HFF-Myc (cell line): ENCODE data around the gene XKR8.

ENCODE experiments used
- DNase-seq: peaks from one replicate; pipeline ENCODE4 v3.0.0-alpha.2; 2011; ENCODE audit warnings: low read depth; ENCODE audit errors: extremely low read depth
- H3K4me3 ChIP-seq: replicated peaks from 2 replicates; pipeline ENCODE4 v1.5.1; 2011; ENCODE audit warnings: low read depth, mild to moderate bottlenecking, control low read depth, low read length
- TF ChIP-seq, protein P1 (sequence below): IDR thresholded peaks from 2 replicates; pipeline ENCODE4 v1.5.1; 2012; ENCODE audit warnings: mild to moderate bottlenecking, low read depth, low read length, control low read depth; ENCODE audit errors: missing control alignments

The XKR8 gene

DNA sequence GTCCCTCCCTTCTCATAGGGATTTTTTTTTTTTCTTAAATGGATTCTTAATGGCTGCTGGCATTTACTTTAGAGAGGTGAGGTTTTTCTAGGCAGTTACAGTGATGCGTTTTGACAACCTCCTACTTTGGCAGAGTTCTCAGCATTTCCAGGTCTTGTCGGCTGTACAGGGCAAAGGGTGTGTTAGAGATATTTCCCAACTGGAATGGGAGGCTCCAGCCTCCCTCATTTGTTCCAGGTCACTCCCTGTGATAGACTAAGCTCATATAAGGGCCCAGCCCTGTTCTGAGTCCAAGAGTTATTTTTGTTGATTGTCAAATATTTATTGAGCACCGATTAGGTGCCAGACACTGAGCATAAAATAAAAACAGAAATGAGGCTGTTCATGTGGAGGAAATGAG lies 7.6 kb upstream of the XKR8 start:
- no peak overlapping the region for H3K4me3 ChIP-seq
- no peak for DNase-seq
- TF ChIP-seq, protein P1, sequence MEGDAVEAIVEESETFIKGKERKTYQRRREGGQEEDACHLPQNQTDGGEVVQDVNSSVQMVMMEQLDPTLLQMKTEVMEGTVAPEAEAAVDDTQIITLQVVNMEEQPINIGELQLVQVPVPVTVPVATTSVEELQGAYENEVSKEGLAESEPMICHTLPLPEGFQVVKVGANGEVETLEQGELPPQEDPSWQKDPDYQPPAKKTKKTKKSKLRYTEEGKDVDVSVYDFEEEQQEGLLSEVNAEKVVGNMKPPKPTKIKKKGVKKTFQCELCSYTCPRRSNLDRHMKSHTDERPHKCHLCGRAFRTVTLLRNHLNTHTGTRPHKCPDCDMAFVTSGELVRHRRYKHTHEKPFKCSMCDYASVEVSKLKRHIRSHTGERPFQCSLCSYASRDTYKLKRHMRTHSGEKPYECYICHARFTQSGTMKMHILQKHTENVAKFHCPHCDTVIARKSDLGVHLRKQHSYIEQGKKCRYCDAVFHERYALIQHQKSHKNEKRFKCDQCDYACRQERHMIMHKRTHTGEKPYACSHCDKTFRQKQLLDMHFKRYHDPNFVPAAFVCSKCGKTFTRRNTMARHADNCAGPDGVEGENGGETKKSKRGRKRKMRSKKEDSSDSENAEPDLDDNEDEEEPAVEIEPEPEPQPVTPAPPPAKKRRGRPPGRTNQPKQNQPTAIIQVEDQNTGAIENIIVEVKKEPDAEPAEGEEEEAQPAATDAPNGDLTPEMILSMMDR: no peak

DNA sequence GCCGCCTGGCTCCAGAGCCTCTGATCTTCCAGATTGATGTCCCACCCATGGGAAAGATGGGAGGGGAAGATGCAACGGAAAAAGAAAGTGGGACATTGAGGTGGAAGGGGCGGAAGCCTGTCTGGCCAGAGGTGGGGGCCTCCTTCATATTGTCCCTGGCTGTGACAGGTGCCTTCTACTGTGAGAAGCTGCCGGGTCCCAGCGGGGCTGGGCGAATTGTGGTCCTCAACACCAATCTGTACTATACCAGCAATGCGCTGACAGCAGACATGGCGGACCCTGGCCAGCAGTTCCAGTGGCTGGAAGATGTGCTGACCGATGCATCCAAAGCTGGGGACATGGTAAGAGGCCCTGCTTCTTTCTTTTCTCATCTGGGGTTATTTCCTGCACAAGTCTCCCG lies 5.6 kb upstream of the XKR8 start:
- no peak overlapping the region for H3K4me3 ChIP-seq

DNA sequence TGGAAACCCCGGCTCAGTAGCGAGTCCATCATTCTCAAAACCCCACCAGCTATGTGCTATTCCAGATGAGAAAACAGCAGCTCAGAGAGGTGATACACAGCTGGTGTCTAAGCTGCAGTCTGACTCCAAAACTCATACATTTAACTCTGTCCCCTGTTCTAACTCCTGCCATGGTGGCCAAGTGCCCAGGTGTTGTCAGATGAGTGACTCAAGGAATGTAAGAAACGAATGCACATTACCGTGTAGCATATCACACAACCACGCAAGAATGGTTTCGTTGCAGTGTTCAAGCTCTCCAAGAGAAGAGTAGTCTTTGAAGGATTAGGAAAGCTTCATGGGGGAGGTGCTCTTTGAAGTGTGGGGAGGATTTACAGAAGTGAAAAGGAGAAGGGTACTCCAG lies 4.7 kb upstream of the XKR8 start:
- TF ChIP-seq, protein P1: no peak
- H3K4me3 ChIP-seq: no peak overlapping the region
- no peak for DNase-seq

More for the DNA sequence above, 5.6 kb upstream of the XKR8 start:
- DNase-seq: no peak
- TF ChIP-seq, protein P1: no peak

DNA sequence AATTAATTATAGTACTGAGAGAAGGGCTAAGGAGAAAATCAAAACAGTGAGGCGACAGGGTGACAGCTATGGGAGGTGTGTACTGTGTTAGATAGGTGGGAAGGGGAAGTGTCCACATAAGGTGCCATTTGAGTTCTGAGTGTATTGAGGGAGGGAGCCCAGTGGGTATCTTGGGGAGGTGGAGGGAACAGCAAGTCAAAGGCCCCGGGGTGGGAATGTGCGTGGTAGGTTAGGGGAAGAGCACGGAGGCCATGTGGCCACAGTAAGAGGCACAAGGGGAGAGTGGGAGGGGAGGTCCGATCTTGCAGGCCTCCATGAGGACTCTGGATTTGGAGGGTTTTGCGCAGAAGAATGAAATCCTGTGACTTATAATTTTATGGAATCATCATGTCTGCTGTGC lies 3.0 kb upstream of the XKR8 start:
- no peak overlapping the region for H3K4me3 ChIP-seq
- no peak for DNase-seq
- TF ChIP-seq, protein P1: no peak

DNA sequence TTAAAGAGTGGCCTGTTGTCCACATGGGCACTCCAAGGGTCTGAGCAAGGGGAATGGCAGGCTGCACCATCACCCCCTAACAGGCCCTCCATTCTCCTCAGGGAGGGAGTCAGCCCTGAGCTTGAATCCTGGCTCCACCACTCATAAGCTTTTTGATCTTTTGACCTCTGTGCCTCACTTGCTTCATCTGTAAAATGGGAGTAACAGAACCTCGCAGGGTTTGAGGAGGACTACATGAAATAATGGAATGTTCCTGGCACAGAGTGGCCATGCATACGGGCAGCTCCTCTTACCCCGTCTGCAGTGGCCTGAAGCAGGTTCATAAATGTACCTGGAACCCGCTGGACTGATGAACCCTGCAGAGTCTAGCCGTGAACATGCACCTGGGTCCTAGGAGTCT lies 2.1 kb upstream of the XKR8 start:
- no peak overlapping the region for H3K4me3 ChIP-seq
- no peak for DNase-seq
- TF ChIP-seq, protein P1: no peak

DNA sequence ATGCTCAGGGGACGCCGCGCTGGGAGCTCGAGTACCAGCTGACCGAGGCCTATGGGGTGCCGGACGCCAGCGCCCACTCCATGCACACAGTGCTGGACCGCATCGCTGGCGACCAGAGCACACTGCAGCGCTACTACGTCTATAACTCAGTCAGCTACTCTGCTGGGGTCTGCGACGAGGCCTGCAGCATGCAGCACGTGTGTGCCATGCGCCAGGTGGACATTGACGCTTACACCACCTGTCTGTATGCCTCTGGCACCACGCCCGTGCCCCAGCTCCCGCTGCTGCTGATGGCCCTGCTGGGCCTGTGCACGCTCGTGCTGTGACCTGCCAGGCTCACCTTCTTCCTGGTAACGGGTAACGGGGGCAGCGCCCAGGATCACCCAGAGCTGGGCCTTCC lies 1.3 kb upstream of the XKR8 start:
- TF ChIP-seq, protein P1: no peak
- DNase-seq: no peak
- H3K4me3 ChIP-seq: no peak overlapping the region

DNA sequence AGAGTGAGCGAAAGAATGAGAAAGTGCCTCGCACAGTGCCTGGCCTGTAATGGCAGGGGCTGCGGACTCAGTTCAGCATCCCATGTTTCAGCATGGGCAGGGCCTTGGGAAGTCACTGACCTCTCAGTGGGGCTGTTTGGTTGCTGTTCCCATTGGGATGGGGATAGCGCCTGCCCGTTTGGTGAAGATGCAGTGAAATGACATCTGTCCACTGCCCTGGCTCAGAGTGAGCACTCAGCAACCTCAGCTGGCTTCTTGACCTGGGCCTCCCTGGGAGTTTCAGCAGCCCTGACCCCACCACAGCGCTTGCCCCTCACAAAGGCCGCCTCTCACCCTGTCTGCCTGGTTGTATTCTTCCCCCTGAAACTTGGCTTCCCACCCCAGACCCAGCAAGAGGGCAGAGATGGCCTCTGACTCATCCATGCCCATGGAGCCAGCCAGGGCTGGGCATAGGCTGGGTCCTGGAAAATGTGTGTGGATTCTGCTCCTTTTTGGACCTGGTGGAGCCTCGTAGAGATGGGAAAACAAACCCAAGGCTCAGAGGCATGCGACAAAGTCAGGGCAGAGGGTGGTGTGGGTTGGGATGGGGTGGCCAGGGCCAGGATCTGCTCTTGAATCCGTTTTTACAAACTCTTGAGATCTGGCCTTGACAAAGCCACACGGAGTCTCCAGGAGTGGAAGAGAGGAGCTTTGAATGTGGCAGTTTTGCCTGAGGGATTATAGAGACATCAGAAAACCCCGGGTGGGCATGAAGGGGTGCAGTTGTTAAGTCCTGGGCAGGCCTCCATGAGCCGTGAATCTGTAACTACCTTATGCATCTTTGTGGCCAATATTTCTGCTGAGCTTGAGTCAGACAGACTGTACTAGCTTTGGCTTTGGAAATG lies 1.2 kb downstream of the XKR8 start:
- H3K4me3 ChIP-seq: peak overlapping the region; percentile 55
- TF ChIP-seq, protein P1: no peak
- DNase-seq: no peak
